AG09319 (cell line): ENCODE measurements around the gene BRMS1.
"Not testable (repeated sequence)": the region's sequence is repeated elsewhere in the genome, so short reads cannot be mapped to it uniquely, and the experiment has no call there.

ENCODE experiments used
- DNase-seq: peaks from one replicate; pipeline ENCODE4 v3.0.0-alpha.2; 2010; ENCODE audit warnings: low read depth; ENCODE audit errors: extremely low read depth
- TF ChIP-seq, protein P1 (sequence below): IDR thresholded peaks from 2 replicates; pipeline ENCODE4 v1.5.1; 2011; ENCODE audit warnings: low read depth, mild to moderate bottlenecking, inconsistent platforms, low read length, moderate library complexity

The BRMS1 gene

GRCh38 chr11:66360406-66361073, 15.6 kb upstream of the BRMS1 start:
- TF ChIP-seq, protein P1, sequence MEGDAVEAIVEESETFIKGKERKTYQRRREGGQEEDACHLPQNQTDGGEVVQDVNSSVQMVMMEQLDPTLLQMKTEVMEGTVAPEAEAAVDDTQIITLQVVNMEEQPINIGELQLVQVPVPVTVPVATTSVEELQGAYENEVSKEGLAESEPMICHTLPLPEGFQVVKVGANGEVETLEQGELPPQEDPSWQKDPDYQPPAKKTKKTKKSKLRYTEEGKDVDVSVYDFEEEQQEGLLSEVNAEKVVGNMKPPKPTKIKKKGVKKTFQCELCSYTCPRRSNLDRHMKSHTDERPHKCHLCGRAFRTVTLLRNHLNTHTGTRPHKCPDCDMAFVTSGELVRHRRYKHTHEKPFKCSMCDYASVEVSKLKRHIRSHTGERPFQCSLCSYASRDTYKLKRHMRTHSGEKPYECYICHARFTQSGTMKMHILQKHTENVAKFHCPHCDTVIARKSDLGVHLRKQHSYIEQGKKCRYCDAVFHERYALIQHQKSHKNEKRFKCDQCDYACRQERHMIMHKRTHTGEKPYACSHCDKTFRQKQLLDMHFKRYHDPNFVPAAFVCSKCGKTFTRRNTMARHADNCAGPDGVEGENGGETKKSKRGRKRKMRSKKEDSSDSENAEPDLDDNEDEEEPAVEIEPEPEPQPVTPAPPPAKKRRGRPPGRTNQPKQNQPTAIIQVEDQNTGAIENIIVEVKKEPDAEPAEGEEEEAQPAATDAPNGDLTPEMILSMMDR: no peak
- DNase-seq: no peak

- TF ChIP-seq, protein P1: no peak
- no peak for DNase-seq
These were observed 14.8 kb upstream of the BRMS1 start for GRCh38 chr11:66359662-66360087.

GRCh38 chr11:66350560-66351235, 5.8 kb upstream of the BRMS1 start:
- not testable (repeated sequence) for DNase-seq

GRCh38 chr11:66349084-66349386, 4.1 kb upstream of the BRMS1 start:
- TF ChIP-seq, protein P1: no peak
- no peak for DNase-seq

DNA sequence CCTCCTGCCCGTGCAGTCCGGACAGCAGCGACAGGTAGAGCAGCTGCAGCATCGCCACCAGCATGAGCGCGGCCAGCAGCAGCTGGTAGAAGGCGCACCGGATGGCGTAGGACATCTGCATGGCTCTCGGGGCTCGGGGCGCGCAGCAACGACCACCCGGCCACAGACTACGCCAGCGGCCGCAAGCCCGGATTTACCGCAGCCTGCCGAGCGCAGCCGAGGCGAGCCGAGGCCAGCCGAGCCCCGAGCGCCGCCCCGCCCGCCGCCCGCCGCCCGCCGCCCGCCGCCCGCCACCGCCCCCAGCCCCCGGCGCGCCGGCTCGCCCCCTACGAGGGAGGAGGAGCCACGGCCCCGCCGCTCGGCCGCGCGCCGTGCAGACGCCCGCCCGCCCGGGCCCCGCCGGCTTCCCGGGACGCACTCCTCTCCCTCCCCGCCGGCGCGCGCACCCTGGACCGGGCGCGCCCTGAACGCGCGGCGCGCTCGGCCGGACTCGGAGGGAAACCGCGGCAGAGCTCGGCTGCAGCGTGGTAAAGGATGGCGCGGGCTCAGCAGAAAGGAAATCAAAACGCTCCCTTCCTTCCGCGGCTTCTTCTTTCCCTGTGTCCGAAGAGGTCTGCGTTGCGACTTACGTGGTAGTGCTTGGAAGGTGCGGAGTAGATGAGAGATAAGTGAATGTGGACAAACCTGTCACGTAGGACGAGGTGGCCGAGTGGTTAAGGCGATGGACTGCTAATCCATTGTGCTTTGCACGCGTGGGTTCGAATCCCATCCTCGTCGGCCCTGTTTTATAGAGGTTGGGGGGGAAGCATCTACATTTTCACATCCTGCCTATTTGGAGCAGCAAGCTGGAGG, 2.7 kb upstream of the BRMS1 start, which contains the start of gene B4GAT1:
B4GAT1 (minus strand) TSS at position 205 of the 852 bp plus-strand sequence; CDS start at position 121, 84 bp downstream.
- TF ChIP-seq, protein P1: no peak
- DNase-seq: peak; percentile 93

DNA sequence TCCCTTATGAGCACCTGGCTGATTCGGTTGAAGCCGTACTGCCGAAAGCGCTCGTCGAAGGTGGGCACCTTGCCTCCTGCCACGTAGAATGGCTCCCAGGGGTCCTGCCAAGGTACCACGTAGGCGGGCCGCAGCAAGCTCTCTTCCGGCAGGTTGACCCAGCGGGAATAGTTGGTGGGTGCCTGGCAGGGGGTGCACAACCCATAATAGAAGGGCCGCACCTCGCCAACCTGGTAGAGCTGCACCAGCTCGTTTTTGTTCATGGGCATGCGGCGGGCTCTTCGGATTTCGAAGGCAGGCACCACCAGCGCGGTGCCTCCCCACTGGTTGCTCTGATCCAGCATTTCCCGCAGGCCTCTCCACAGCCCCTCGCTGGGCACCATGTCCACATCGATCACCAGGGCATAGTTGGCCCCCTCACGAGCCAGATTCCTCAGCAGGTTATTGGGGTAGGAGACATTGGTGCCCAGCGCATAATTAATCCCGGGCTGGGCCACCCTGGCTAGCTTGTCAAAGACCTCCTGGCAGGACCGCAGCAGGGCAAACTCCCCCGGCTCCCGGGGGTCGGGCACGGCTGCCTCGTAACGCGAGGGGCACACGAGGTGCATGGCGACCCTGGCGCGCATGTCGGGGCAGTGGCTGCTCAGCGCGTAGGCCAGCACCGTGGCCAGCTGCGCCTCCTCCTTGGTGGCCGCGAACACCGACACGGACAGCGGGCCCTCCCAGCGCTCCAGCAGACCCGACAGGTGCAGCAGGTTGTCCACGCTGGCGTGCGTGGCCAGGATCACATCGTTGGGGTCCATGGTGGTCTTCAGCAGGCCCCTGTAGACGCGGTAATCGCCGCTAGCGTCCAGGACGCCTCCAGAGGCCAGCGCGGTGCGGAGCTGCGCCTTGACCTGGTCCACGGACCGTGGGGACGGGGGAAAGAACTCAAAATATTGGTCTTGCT, 1.8 kb upstream of the BRMS1 start:
- TF ChIP-seq, protein P1: no peak
- no peak for DNase-seq

DNA sequence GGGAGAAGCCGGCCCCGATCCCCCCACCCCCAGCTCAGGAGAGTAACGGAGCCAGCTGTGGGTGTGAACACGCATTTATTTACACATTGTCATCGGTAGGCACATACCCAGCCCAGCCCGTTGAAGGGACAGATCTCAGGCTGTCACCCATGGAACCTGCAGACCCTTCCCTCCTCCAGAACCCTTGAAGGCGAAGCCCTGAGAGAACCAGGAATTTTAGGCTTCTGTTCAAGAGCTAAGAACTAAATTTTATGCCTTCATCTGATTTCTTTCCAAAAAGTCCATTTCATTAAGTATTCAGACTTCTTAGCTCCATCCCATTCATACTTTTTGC, 379 bp upstream of the BRMS1 start:
- TF ChIP-seq, protein P1: no peak
- no peak for DNase-seq
